Right lobe of liver (tissue), 6 donors: ENCODE data around the gene CARD8. TPM values are rescaled to one million over a fixed set of nuclear protein-coding genes. Genes with fewer than 3 reads are reported as not detected.
"Not testable (repeated sequence)": the region's sequence is repeated elsewhere in the genome, so short reads cannot be mapped to it uniquely, and the experiment has no call there.

ENCODE experiments used
- ATAC-seq, 4 donors: fragments of 200-7000 bp; cut with Tn5 transposase; one replicate each; pipeline ENCODE4 v1.9.1; 2020; ENCODE audit warnings: mild to moderate bottlenecking in 4 of 4, moderate library complexity in 4 of 4
- DNase-seq, 3 donors: peaks; one replicate each; pipeline ENCODE4 v3.0.0-alpha.2; 2020
- H3K27ac ChIP-seq, 3 donors: fragments of 200-600 bp; one replicate each; pipeline ENCODE4 v1.8.0; 2022
- H3K27me3 ChIP-seq, 2 donors: fragments of 200-600 bp; one replicate each; pipeline ENCODE4 v1.8.0; 2022
- H3K36me3 ChIP-seq, 4 donors: fragments of 200-600 bp; sonication (generic) in 1 of 4; one replicate each; pipeline versions ENCODE4 v1.5.1 to v1.8.0; 2017 to 2022; ENCODE audit warnings: control low read depth in 1 of 4
- H3K4me1 ChIP-seq, 4 donors: fragments of 200-600 bp; sonication (generic) in 1 of 4; one replicate each; pipeline versions ENCODE4 v1.5.1 to v1.8.0; 2017 to 2022; ENCODE audit warnings: control low read depth in 1 of 4
- H3K4me3 ChIP-seq, 3 donors: fragments of 200-600 bp; one replicate each; pipeline ENCODE4 v1.8.0; 2022
- H3K9me3 ChIP-seq, 4 donors: fragments of 200-600 bp; sonication (generic) in 1 of 4; one replicate each; pipeline versions ENCODE4 v1.5.1 to v1.8.0; 2017 to 2022; ENCODE audit warnings: control low read depth in 1 of 4
- POLR2A ChIP-seq: fragments of 450-650 bp; IDR thresholded peaks from one replicate; pipeline ENCODE4 v1.6.1; 2017; ENCODE audit warnings: antibody characterized with exemption, mild to moderate bottlenecking
- WGBS: methylation state at CpG from one replicate; pipeline ENCODE4 v1.1.6; 2018; ENCODE audit warnings: low coverage, low lambda C conversion rate; ENCODE audit not compliant: insufficient coverage; ENCODE audit errors: missing lambda C conversion rate; 5-methylcytosine and 5-hydroxymethylcytosine counted together
- intact Hi-C, 2 donors: fragments of 100-400 bp; cut with DNase I; formaldehyde crosslinking; loops; one replicate each; pipeline versions ENCODE4 v1.11.2 to v1.14.1; 2022
- total RNA-seq, 6 experiments: library from RNA; depleted of rRNA in 2 of 6; stranded (reverse); fragments of >200 nt in 2 of 6; fragmentation: NEBNext Ultra II Directional in 3 of 6; extraction: Animal tissue kit (Norgen Biotek cat#: 25700) in 3 of 6; gene quantifications; one replicate each; pipeline versions ENCODE4 v1.1.0 to v1.2.4, GENCODE V29; 2016 to 2023
- TF ChIP-seq, protein P1 (sequence below), 4 donors: fragments of 200-600 bp in 3 of 4; fragments of 450-650 bp in 1 of 4; IDR thresholded peaks; one replicate each; pipeline versions ENCODE4 v1.5.1 to v1.8.0; 2016 to 2022; ENCODE audit warnings: antibody characterized with exemption in 4 of 4, mild to moderate bottlenecking in 2 of 4
- donor health status: DM: no; HTN: yes; CAD: no.
- donor health status: DM: no; HTN: no; CAD: no.
- donor health status: DM: no; HTN: no; CAD: no.
- donor health status: DM: no; HTN: yes; CAD: no.
- donor health status: DM: no; HTN: yes; CAD: no.

Gene CARD8
- total RNA-seq, 6 experiments from 2014 or later: 15.4 to 24.5 (median 19.8) TPM

DNA sequence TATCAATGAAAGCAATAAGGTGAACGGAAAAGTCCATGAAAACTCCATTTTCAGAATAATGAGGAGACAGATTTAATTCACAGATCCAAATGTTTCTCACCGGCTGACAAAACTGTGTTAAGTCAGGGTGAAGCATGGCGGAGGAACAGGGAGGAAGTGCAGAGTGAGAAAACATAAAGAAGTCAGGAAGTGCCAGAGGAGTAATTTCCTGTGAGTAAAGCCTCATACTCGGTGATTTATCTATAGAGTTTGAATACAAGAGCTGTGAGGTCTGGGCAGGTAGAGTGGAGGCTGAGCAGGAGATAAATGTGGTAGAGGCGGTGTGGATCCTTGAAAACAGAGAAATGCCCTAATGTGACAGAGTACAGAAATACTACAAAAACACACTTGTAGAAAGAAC is 11.4 kb downstream of the CARD8 start:
- no peak for DNase-seq
- Histone ChIP-seq H3K9me3 (no peaks in the 10 kb centered on the region), H3K4me1 (peaks cover 0 to 14% (median 0%) of the 10 kb centered on the region in 4 donors), H3K27me3 (no peaks in the 10 kb centered on the region), H3K27ac (no peak overlapping the region), H3K4me3 (no peak overlapping the region), H3K36me3 (peaks cover 0 to 14% (median 7%) of the 10 kb centered on the region in 4 donors)
- peak; percentile 36 to 56 (median 45) for ATAC-seq
- WGBS: 58% methylated on average over 5 of the region's 5 CpGs
- intact Hi-C loops: no loop called here
- TF ChIP-seq, protein P1, sequence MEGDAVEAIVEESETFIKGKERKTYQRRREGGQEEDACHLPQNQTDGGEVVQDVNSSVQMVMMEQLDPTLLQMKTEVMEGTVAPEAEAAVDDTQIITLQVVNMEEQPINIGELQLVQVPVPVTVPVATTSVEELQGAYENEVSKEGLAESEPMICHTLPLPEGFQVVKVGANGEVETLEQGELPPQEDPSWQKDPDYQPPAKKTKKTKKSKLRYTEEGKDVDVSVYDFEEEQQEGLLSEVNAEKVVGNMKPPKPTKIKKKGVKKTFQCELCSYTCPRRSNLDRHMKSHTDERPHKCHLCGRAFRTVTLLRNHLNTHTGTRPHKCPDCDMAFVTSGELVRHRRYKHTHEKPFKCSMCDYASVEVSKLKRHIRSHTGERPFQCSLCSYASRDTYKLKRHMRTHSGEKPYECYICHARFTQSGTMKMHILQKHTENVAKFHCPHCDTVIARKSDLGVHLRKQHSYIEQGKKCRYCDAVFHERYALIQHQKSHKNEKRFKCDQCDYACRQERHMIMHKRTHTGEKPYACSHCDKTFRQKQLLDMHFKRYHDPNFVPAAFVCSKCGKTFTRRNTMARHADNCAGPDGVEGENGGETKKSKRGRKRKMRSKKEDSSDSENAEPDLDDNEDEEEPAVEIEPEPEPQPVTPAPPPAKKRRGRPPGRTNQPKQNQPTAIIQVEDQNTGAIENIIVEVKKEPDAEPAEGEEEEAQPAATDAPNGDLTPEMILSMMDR (IDR thresholded peaks at IDR 0.05): no peak
- TF ChIP-seq POLR2A: no peak

DNA sequence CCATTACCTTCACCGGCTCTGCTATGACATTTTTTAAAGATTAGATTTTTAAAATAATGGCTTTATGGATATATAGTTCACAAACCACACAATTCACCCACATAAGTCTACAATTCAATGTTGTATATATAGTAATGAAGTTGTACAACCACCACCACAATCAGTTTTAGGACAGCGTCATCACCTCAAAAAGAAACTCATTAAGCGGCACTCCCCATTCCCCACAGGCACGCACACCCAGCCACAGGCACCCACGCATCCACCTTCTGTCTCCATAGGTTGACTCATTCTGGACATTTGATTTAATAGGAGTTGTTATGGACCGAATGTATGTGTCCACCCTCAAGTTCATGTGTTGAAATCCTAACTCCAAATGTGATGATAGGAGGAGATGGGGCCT is 13.9 kb downstream of the CARD8 start:
- DNase-seq, H3K9me3 ChIP-seq, H3K27ac ChIP-seq, intact Hi-C loops, H3K27me3 ChIP-seq, H3K4me1 ChIP-seq, H3K4me3 ChIP-seq, ATAC-seq: not testable (repeated sequence)
- H3K36me3 ChIP-seq: peaks cover 0 to 19% (median 7%) of the 10 kb centered on the region in 4 donors
- WGBS: 93% methylated on average over 6 of the region's 6 CpGs

DNA sequence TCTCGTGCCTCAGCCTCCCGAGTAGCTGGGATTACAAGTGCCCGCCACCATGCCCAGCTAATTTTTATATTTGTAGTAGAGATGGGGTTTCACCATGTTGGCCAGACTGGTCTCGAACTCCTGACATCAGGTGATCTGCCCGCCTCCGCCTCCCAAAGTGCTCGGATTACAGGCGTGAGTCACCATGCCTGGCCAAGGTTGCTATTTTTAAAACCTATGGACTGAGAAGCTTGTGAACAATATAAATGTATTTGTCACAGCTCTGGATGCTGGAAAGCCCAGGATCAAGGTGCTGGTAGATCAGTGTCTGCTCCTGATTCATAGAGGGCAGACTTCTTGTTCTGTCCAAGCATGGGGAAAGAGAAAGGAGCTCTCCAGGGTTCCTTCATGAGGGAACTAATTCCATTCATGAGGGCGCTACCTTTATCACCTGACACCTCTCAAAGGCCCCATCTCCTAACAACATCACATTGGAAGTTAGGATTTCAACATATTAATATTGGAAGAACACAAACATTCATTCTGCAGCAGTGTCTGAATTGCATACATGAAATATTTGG is 16.1 kb downstream of the CARD8 start:
- peaks cover 0 to 19% (median 7%) of the 10 kb centered on the region in 4 donors for H3K36me3 ChIP-seq

DNA sequence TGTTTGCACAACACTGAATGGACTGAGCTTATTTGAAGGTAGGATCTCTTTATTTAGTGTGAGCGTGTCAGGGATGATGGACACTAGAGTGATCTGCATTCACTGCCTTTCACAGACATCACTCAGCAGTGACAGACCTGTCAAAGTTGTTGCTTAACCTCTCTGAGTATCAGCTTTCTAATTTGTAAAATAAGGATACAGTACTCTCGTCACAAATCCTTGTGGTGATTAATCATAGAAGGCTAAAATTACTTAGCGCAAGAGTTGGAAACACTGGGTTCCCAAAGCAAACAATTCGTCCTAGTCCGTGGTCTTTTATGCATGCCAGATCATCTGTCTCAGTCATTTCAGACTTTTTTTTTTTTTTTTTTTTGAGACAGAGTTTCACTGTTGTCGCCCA is 16.6 kb downstream of the CARD8 start:
- Histone ChIP-seq H3K27me3 (no peaks in the 10 kb centered on the region), H3K36me3 (peaks cover 0 to 21% (median 7%) of the 10 kb centered on the region in 4 donors), H3K4me3 (no peak overlapping the region), H3K4me1 (no peaks in the 10 kb centered on the region), H3K9me3 (no peaks in the 10 kb centered on the region), H3K27ac (no peak overlapping the region)
- DNase-seq (no peak), ATAC-seq (no peak)
- intact Hi-C loops: no loop called here
- WGBS: 73% methylated on average over 6 of the region's 6 CpGs
- TF ChIP-seq, protein P1 (IDR thresholded peaks at IDR 0.05): no peak
- no peak for TF ChIP-seq POLR2A

More for the DNA sequence above, 16.1 kb downstream of the CARD8 start:
- Histone ChIP-seq H3K4me1 (no peaks in the 10 kb centered on the region), H3K27ac (no peak overlapping the region), H3K9me3 (no peaks in the 10 kb centered on the region), H3K27me3 (no peaks in the 10 kb centered on the region), H3K4me3 (no peak overlapping the region)
- 100% methylated on average over 3 of the region's 9 CpGs for WGBS
- intact Hi-C loops: no loop called here
- TF ChIP-seq, protein P1 (IDR thresholded peaks at IDR 0.05): no peak
- no peak for TF ChIP-seq POLR2A
- DNase-seq (no peak), ATAC-seq (no peak)

DNA sequence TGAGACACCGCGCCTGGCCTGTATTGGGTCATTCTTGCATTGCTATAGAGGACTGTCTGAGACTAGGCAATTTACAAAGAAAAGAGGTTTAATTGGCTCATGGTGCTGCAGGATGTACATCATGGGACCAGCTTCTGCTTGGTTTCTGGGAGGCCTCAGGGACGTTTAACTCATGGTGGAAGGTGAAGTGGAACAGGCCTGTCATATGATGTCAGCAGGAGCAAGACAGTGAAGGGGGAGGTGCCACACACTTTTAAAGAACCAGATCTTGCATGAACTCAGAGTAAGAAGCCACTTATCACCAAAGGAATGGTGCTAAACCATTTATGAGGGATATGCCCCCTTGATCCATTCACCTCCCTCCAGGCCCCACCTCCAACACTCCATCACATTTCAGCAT is 18.7 kb downstream of the CARD8 start:
- DNase-seq (no peak), ATAC-seq (no peak)
- no peaks in the 10 kb centered on the region for H3K9me3 ChIP-seq
- intact Hi-C loops: no loop called here
- no peaks in the 10 kb centered on the region for H3K4me1 ChIP-seq
- 80% methylated on average over 3 of the region's 3 CpGs for WGBS
- H3K27ac ChIP-seq: no peak overlapping the region
- peaks cover 0 to 41% (median 7%) of the 10 kb centered on the region in 4 donors for H3K36me3 ChIP-seq
- no peak overlapping the region for H3K4me3 ChIP-seq
- H3K27me3 ChIP-seq: no peaks in the 10 kb centered on the region
- no peak for TF ChIP-seq POLR2A
- TF ChIP-seq, protein P1 (IDR thresholded peaks at IDR 0.05): no peak
